Stromal cell of bone marrow (primary cell): ENCODE measurements around the gene RNF121.
A peak's percentile ranks its signal among the peaks of the same experiment; 100 is the strongest.
"Not testable (repeated sequence)": the region's sequence is repeated elsewhere in the genome, so short reads cannot be mapped to it uniquely, and the experiment has no call there.

Source experiments
- DNase-seq: peaks from one replicate; pipeline ENCODE4 v3.0.0-alpha.2; 2012; ENCODE audit warnings: low read depth

RNF121 gene

DNA sequence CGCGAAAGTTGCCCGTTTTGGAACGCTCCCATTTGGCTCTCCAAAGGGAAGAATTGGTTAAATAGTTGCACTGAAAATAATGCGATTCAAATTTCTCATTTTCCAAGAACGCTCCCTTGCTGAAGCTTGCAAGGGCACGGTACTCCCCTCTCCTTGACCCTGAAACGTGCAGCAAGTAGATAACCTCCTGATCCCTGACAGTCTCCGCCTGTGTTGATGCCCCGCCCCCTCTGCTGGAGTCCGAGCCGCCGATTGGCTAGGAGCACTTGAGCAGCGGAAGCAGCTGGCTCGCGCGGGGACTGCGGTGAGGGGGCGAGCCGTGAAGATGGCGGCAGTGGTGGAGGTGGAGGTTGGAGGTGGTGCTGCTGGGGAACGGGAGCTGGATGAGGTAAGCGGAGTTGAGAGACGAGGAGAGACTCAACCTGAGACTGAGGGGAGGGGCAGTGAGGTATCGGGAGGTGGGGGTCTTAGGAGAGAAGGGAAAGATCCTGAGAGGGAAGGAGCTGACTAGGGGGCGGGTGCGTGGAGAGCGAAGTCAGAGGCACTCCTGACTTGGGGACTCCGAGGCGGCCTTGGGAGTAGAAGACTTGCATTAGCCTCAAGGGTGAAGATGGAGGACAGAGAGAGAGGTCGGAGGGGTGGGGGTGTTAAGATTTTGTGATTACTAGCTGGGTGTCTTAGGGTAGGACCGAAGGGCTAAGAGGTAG is at the start of gene RNF121:
RNF121 (plus strand) TSS at position 310 of the 707 bp plus-strand sequence; CDS start at position 326, 16 bp downstream.
- DNase-seq, result peak; percentile 90

GRCh38 chr11:71885806-71886205 is 43.0 kb upstream of the RNF121 start:
- DNase-seq, result not testable (repeated sequence)

GRCh38 chr11:71888335-71889010 is 40.4 kb upstream of the RNF121 start:
- not testable (repeated sequence) for DNase-seq

DNA sequence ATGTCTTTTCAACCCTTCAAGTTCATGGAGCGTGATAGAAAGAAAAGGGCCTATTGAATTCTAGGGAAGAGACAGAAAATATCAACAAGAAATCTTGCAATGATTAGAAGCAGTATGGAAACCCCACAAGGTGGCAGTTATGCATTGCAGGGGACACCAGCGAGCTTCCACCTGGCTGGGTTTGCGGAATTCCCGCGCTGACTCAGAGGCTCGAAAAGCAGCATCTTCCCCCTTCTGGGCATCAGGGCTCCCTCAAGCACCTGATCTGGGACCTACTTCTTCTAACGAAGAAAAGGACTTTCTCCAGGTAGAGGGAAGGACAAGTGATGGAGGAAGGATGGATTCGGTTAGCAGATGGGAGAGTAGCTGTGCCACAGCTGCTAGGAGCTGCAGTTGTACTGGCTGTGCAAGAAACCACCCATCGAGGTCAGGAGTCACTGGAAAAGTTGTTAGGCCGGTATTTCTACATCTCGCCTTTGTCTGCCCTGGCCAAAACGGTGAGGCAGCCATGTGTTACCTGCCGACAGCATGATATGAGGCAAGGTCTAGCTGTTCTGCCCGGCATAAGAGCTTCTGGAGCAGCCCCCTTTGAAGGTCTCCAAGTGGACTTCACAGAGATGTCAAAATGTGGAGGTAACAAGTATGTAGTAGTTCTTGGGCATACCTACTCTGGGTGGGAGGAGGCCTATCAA is 39.5 kb upstream of the RNF121 start:
- DNase-seq, result not testable (repeated sequence)

- no peak for DNase-seq
These were observed 32.9 kb upstream of the RNF121 start for GRCh38 chr11:71895961-71896360.

DNA sequence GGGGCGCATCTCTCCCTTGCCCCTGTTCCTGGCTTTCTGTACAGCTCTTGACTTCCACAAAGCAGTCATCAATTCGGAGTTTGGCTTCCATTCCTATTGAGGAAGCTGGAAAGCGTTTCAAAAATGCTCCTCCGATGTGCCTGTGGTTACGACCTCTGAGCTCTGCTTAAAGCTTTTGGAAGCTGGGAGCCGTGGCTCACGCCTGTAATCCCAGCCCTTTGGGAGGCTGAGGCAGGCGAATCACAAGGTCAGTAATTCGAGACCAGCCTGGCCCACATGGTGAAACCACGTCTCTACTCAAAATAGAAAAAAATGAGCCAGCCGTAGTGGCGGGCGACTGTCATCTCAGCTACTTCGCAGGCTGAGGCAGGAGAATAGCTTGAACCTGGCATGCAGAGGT is 27.7 kb upstream of the RNF121 start:
- DNase-seq, result peak; percentile 94

GRCh38 chr11:71908218-71908617 is 20.6 kb upstream of the RNF121 start:
- DNase-seq, result no peak

DNA sequence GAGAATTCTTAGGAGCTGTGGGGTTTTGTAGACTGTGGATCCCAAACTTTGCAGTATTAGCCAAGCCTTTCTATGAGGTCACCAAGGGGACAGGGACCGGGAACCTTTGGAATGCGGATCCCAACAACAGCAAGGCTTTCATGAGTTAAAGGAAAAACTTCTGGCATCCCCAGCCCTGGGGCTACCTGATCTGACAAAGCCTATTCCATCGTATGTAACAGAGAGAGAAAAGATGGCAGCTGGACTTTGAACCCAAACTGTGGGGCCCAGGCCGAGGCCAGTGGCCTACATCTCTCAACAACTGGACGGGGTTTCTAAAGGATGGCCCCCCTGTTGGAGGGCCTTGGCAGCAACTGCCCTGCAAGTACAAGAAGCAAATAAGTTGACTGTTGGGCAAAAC is 18.1 kb upstream of the RNF121 start:
- not testable (repeated sequence) for DNase-seq

- not testable (repeated sequence) for DNase-seq
These were observed 17.4 kb upstream of the RNF121 start for GRCh38 chr11:71911321-71911985.

- DNase-seq, result not testable (repeated sequence)
These were observed 16.9 kb upstream of the RNF121 start for GRCh38 chr11:71911986-71912340.

GRCh38 chr11:71913756-71914526 is 14.9 kb upstream of the RNF121 start:
- DNase-seq, result peak; percentile 73

GRCh38 chr11:71914617-71915189 is 14.1 kb upstream of the RNF121 start:
- no peak for DNase-seq

GRCh38 chr11:71917646-71918140 is 11.2 kb upstream of the RNF121 start:
- no peak for DNase-seq

DNA sequence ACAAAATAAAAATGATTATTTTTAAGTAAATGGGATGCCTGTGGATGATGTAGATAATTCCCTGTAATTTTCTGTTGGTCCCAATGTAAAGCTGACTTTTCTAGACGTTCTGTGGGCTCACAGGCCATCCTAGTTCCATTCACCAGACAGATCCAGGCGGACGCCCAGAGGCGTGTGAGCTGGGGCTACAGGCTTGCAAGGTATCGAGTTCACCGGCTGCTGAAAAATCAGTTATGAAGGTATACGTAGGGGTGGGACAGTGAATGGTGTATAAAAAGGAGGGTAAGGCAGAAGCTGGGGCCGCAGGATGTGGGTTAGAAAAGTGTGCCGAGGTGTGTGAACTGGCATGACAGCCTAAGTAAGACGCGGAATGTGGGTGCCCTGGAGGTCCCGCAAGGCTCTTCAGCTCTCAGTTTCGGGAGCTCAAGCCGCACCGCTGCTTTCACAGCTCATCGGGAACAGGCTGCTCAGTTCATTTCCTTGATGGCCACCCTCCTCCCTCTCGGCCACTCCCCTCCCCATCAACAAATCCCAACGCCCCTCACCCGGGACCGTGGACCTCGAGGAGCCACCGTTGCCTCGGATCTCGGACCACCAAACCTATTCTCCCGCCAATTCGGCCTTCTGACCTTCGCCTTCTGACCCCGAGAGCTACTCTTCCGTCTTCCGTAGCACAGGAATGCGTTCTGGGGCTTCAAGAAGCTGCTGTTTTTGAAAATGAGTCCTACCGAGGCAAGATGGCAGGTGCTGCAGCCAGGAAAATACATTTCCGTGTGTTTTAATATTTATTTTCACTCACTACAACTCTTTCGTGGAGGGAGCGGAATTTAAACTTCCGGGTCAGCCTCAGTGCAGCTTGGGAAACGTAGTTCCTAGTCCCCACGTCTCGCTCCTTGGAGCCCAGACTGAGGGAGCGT is 768 bp upstream of the RNF121 start, which contains the start of gene XNDC1N:
XNDC1N (minus strand) TSS at position 775 of the 917 bp plus-strand sequence. CDS start 5,241 bp downstream, outside the sequence.
- DNase-seq, result peak; percentile 84

DNA sequence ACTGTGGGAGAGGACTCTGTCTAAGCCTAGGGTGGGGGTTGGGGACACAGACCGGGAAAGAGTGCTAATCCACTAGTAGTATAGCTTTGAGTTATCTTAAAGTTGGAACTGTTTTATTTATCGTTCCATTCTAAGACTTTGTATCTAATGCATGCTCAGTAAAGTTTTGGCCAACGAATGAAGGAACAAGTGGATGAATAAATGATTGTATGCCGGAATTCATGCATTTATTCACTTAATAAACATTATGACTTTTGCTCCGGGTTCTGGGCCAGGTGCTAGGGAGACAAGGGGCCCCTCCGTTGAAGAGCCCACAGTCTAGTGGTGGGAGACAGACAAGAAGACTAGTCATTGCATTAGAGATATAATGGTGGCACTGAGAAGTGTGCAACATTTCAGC is 645 bp downstream of the RNF121 start:
- no peak for DNase-seq

DNA sequence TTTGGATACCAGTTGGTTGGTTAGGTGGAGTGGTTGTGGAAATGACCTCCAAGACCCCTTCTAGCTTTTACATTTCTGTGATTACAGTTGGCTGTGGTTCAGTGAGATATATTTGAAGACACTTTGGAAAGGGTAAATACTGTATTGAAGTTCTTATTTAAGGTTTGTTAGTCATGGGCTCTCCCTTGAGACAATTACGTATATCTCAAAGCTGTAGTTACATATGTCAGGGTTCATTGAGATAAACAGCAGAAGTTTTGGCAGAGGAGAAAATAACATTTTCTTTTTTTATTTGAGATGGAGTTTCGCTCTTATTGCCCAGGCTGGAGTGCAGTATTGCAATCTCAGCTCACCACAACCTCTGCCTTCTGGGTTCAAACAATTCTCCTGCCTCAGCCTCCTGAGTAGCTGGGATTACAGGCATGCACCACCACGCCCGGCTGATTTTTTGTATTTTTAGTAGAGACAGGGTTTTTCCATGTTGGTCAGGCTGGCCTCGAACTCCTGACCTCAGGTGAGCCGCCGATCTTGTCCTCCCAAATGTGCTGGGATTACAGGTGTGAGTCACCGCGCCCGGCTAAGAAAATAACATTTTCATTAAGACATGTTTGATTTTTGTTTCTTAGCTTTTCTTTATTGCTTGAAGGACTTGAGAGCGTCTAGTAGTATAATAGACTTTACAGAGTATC is 1.9 kb downstream of the RNF121 start:
- DNase-seq, result no peak

DNA sequence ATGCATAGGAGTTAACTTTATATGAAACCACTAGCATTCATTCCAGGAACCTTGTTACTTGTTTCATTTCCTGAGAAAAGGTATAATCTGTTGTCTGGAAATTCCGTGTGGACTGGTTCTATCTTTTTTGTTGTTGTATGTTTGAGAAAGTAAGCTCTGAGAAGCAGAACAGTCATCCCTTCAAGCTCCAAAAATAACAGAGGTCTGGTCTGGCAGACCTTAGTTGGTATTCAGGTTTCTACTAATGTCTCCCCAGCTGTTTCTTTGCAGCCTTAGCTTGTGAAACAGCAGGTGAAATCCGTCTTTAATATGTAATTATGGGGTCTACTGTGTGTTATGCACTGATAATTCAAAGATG is 2.4 kb downstream of the RNF121 start:
- DNase-seq, result peak; percentile 38

GRCh38 chr11:71933141-71933933 is 4.5 kb downstream of the RNF121 start:
- no peak for DNase-seq

DNA sequence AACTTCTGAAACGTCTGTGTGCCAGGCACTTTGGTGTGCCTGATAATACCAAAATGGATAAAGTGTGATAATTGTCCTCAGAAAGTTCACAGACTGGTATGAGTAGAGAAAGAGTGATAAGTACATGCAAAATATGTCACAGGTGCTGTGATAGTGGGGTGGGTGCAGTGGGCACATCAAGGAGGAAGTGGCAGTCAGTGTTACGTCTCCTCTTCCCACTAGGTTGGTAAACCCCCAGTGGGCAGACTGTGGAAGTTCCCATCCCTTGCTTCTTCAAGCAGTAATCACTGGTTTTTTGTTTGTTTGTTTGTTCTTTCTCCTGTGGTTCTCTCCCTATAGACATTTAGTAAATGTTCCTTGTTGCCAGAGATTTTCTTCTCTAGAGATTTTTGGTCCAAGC is 5.4 kb downstream of the RNF121 start:
- DNase-seq, result no peak
